H9 (cell line): ENCODE measurements around the gene TOMM40L. TPM values are rescaled to one million over a fixed set of nuclear protein-coding genes. Genes with fewer than 3 reads are reported as not detected.

Experiments used
- DNase-seq: peaks from one replicate; pipeline ENCODE4 v3.0.0-alpha.2; 2017
- H2AFZ ChIP-seq: one replicate; pipeline ENCODE4 v1.6.1; 2013; ENCODE audit warnings: mild to moderate bottlenecking, low read length, control low read depth, moderate library complexity
- H2AK5ac ChIP-seq: 2 replicates; pipeline ENCODE4 v1.6.1; 2013; ENCODE audit warnings: low read length, control low read depth, mixed read lengths; ENCODE audit not compliant: insufficient read length
- H2BK120ac ChIP-seq: one replicate; pipeline ENCODE4 v1.6.1; 2013; ENCODE audit warnings: low read depth, mild to moderate bottlenecking, low read length, control low read depth, inconsistent platforms; ENCODE audit not compliant: poor library complexity, severe bottlenecking
- H2BK12ac ChIP-seq: 2 replicates; pipeline ENCODE4 v1.6.1; 2013; ENCODE audit warnings: low read length, control low read depth, mixed read lengths, low read depth; ENCODE audit not compliant: insufficient read length
- H2BK15ac ChIP-seq: 2 replicates; pipeline ENCODE4 v1.6.1; 2013; ENCODE audit warnings: low read depth, low read length, control low read depth
- H2BK20ac ChIP-seq: one replicate; pipeline ENCODE4 v1.6.1; 2013; ENCODE audit warnings: low read depth, mild to moderate bottlenecking, low read length, control low read depth, inconsistent platforms; ENCODE audit not compliant: poor library complexity, severe bottlenecking
- H2BK5ac ChIP-seq: 2 replicates; pipeline ENCODE4 v1.6.1; 2013; ENCODE audit warnings: low read length, control low read depth, mixed read lengths; ENCODE audit not compliant: insufficient read length
- H3K14ac ChIP-seq: 2 replicates; pipeline ENCODE4 v1.6.1; 2013; ENCODE audit warnings: low read length, control low read depth; ENCODE audit not compliant: insufficient read depth
- H3K18ac ChIP-seq: 2 replicates; pipeline ENCODE4 v1.6.1; 2013; ENCODE audit warnings: low read depth, mild to moderate bottlenecking, mixed read lengths, low read length, control low read depth; ENCODE audit not compliant: insufficient read length
- H3K23ac ChIP-seq: 2 replicates; pipeline ENCODE4 v1.6.1; 2013; ENCODE audit warnings: low read length, control low read depth, mixed read lengths, low read depth; ENCODE audit not compliant: insufficient read length
- H3K23me2 ChIP-seq: 2 replicates; pipeline ENCODE4 v1.6.1; 2013; ENCODE audit warnings: low read depth, mild to moderate bottlenecking, mixed read lengths, low read length, control low read depth; ENCODE audit not compliant: insufficient read length, poor library complexity, severe bottlenecking
- H3K27ac ChIP-seq: 2 replicates; pipeline ENCODE4 v1.5.1; 2013; ENCODE audit warnings: low read length, control low read depth, mixed read lengths, low read depth; ENCODE audit not compliant: insufficient read length
- H3K27me3 ChIP-seq: 2 replicates; pipeline ENCODE4 v1.6.1; 2013; ENCODE audit warnings: low read length, control low read depth, inconsistent platforms; ENCODE audit not compliant: insufficient read depth
- H3K4ac ChIP-seq: 2 replicates; pipeline ENCODE4 v1.6.1; 2013; ENCODE audit warnings: low read depth, mild to moderate bottlenecking, control low read depth, inconsistent platforms, low read length, moderate library complexity
- H3K4me1 ChIP-seq: 2 replicates; pipeline ENCODE4 v1.6.1; 2013; ENCODE audit warnings: low read length, control low read depth, inconsistent platforms; ENCODE audit not compliant: insufficient read depth
- H3K4me2 ChIP-seq: 2 replicates; pipeline ENCODE4 v1.6.1; 2013; ENCODE audit warnings: low read length, control low read depth, mixed read lengths; ENCODE audit not compliant: insufficient read length, insufficient read depth
- H3K56ac ChIP-seq: 2 replicates; pipeline ENCODE4 v1.6.1; 2013; ENCODE audit warnings: low read depth, mild to moderate bottlenecking, mixed read lengths, low read length, control low read depth; ENCODE audit not compliant: insufficient read length
- H3K79me1 ChIP-seq: 2 replicates; pipeline ENCODE4 v1.6.1; 2013; ENCODE audit warnings: low read depth, mild to moderate bottlenecking, moderate library complexity, low read length, control low read depth, inconsistent platforms; ENCODE audit not compliant: insufficient read depth, poor library complexity, severe bottlenecking
- H3K79me2 ChIP-seq: 2 replicates; pipeline ENCODE4 v1.6.1; 2013; ENCODE audit warnings: low read length, control low read depth, inconsistent platforms; ENCODE audit not compliant: insufficient read depth
- H3K9ac ChIP-seq: 2 replicates; pipeline ENCODE4 v1.6.1; 2013; ENCODE audit warnings: low read length, control low read depth, mixed read lengths; ENCODE audit not compliant: insufficient read length; ENCODE audit errors: extremely low read depth
- H3K9me3 ChIP-seq: one replicate; pipeline ENCODE4 v1.6.1; 2013; ENCODE audit warnings: low read depth, low read length, inconsistent platforms; ENCODE audit not compliant: control insufficient read depth
- H3T11ph ChIP-seq: one replicate; pipeline ENCODE4 v1.6.1; 2013; ENCODE audit warnings: mild to moderate bottlenecking, low read length, control low read depth, inconsistent platforms
- H4K20me1 ChIP-seq: one replicate; pipeline ENCODE4 v1.6.1; 2013; ENCODE audit not compliant: control insufficient read depth, insufficient read length, insufficient read depth
- H4K5ac ChIP-seq: 2 replicates; pipeline ENCODE4 v1.6.1; 2013; ENCODE audit warnings: low read depth, mild to moderate bottlenecking, mixed read lengths, low read length, control low read depth; ENCODE audit not compliant: insufficient read length
- H4K8ac ChIP-seq: replicated peaks from 2 replicates; pipeline ENCODE4 v1.6.1; 2013; ENCODE audit warnings: low read length, control low read depth, mixed read lengths, low read depth; ENCODE audit not compliant: insufficient read length
- H4K91ac ChIP-seq: 2 replicates; pipeline ENCODE4 v1.6.1; 2013; ENCODE audit warnings: low read depth, mild to moderate bottlenecking, moderate library complexity, mixed read lengths, low read length, control low read depth; ENCODE audit not compliant: insufficient read length
- H3K27ac Mint-ChIP-seq, 3 experiments: 2 replicates in 2 of 3; 3 replicates in 1 of 3; pipeline ENCODE4 v1.8.0; 2020 to 2021; ENCODE audit warnings: mixed read lengths in 3 of 3, mild to moderate bottlenecking in 1 of 3, moderate library complexity in 1 of 3
- H3K27me3 Mint-ChIP-seq: 2 replicates; pipeline ENCODE4 v1.8.0; 2021; ENCODE audit warnings: low read depth, mild to moderate bottlenecking, moderate library complexity, mixed read lengths
- H3K36me3 Mint-ChIP-seq, 3 experiments: 2 replicates in 2 of 3; 3 replicates in 1 of 3; pipeline ENCODE4 v1.8.0; 2020 to 2021; ENCODE audit warnings: low read depth in 3 of 3, mixed read lengths in 3 of 3; ENCODE audit not compliant: insufficient read depth in 1 of 3
- H3K4me1 Mint-ChIP-seq, 2 experiments: 2 replicates each; pipeline ENCODE4 v1.8.0; 2020; ENCODE audit warnings: mixed read lengths in 2 of 2
- H3K4me3 Mint-ChIP-seq, 2 experiments: 2 replicates in 1 of 2; 3 replicates in 1 of 2; pipeline ENCODE4 v1.8.0; 2020 to 2021; ENCODE audit warnings: mild to moderate bottlenecking in 2 of 2, mixed read lengths in 2 of 2, moderate library complexity in 1 of 2
- H3K9me3 Mint-ChIP-seq, 2 experiments: 2 replicates in 1 of 2; 3 replicates in 1 of 2; pipeline ENCODE4 v1.8.0; 2020; ENCODE audit warnings: mild to moderate bottlenecking in 2 of 2, mixed read lengths in 2 of 2, moderate library complexity in 1 of 2
- WGBS: extraction: QIAGEN DNeasy Blood & Tissue Kit; methylation state at CpG from one replicate; pipeline ENCODE4 v1.1.7; 2013; ENCODE audit warnings: missing lambda C conversion rate, low lambda C conversion rate, mixed read lengths; ENCODE audit not compliant: insufficient read length; ENCODE audit errors: extremely low coverage; 5-methylcytosine and 5-hydroxymethylcytosine counted together
- total RNA-seq: library from RNA; stranded (reverse); gene quantifications from 2 replicates; pipeline ENCODE4 v1.2.1, GENCODE V29; 2021
- TF ChIP-seq, protein P1 (sequence below): fragments of 200-600 bp; sonication (generic); conservative IDR thresholded peaks from 3 replicates; pipeline ENCODE4 v1.8.0; 2021; ENCODE audit warnings: antibody characterized with exemption, mild to moderate bottlenecking

Gene TOMM40L
- total RNA-seq, 1 experiment from 2014 or later, result 13.5 TPM

GRCh38 chr1:161200992-161201835, 24.6 kb upstream of the TOMM40L start:
- H3K4me1 ChIP-seq, result peaks cover 24% of the 10 kb centered on the region
- Mint-ChIP-seq H3K36me3 (peaks cover 17 to 27% (median 21%) of the 10 kb centered on the region in 3 experiments; a peak in 6 of 7 replicates), H3K27me3 (no peaks in the 10 kb centered on the region), H3K4me3 (peak overlapping the region; percentile 91; a peak in 4 of 5 replicates), H3K4me1 (peaks cover 55 to 62% of the 10 kb centered on the region in 2 experiments), H3K27ac (peak overlapping the region; percentile 91 to 99 (median 99)), H3K9me3 (no peaks in the 10 kb centered on the region; a peak in 1 of 5 replicates)
- H2BK12ac ChIP-seq, result peak overlapping the region; percentile 64
- no peak overlapping the region for H2BK15ac ChIP-seq
- no CpG with 5 or more reads among the region's 13 CpGs for WGBS
- TF ChIP-seq, protein P1, sequence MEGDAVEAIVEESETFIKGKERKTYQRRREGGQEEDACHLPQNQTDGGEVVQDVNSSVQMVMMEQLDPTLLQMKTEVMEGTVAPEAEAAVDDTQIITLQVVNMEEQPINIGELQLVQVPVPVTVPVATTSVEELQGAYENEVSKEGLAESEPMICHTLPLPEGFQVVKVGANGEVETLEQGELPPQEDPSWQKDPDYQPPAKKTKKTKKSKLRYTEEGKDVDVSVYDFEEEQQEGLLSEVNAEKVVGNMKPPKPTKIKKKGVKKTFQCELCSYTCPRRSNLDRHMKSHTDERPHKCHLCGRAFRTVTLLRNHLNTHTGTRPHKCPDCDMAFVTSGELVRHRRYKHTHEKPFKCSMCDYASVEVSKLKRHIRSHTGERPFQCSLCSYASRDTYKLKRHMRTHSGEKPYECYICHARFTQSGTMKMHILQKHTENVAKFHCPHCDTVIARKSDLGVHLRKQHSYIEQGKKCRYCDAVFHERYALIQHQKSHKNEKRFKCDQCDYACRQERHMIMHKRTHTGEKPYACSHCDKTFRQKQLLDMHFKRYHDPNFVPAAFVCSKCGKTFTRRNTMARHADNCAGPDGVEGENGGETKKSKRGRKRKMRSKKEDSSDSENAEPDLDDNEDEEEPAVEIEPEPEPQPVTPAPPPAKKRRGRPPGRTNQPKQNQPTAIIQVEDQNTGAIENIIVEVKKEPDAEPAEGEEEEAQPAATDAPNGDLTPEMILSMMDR, result no peak
- peak overlapping the region; percentile 3 for H2BK5ac ChIP-seq
- H2AFZ ChIP-seq, result no peak overlapping the region
- H4K20me1 ChIP-seq, result no peaks in the 10 kb centered on the region
- no peaks in the 10 kb centered on the region for H3K9me3 ChIP-seq
- H3K79me2 ChIP-seq, result no peaks in the 10 kb centered on the region
- peak overlapping the region; percentile 16 for H4K8ac ChIP-seq
- peak overlapping the region; percentile 13 for H4K5ac ChIP-seq
- H4K91ac ChIP-seq, result peak overlapping the region; percentile 87
- H3K9ac ChIP-seq, result no peak overlapping the region
- H3K18ac ChIP-seq, result peak overlapping the region; percentile 85
- no peak overlapping the region for H3K56ac ChIP-seq
- no peak for DNase-seq
- H3T11ph ChIP-seq, result no peak overlapping the region
- H2BK120ac ChIP-seq, result peak overlapping the region; percentile 15
- no peaks in the 10 kb centered on the region; the same call in 1 of the 2 replicates for H3K27me3 ChIP-seq
- H3K4me2 ChIP-seq, result peak overlapping the region; percentile 70
- peak overlapping the region; percentile 4 for H2AK5ac ChIP-seq
- no peak overlapping the region for H3K23ac ChIP-seq
- peak overlapping the region; percentile 95 for H3K14ac ChIP-seq
- peak overlapping the region; percentile 2; the same call in 1 of the 2 replicates for H3K4ac ChIP-seq
- no peaks in the 10 kb centered on the region for H3K79me1 ChIP-seq
- no peak overlapping the region for H2BK20ac ChIP-seq
- H3K27ac ChIP-seq, result peak overlapping the region; percentile 72
- peaks cover 7% of the 10 kb centered on the region for H3K23me2 ChIP-seq
